Activated CD8-positive, alpha-beta memory T cell treated with anti-CD3 and anti-CD28 coated beads for 36 hours (primary cell): Measurements from ENCODE around the gene HDAC4. TPM values are rescaled to one million over a fixed set of nuclear protein-coding genes. Genes with fewer than 3 reads are reported as not detected.
"Not testable (repeated sequence)": the region's sequence is repeated elsewhere in the genome, so short reads cannot be mapped to it uniquely, and the experiment has no call there.

Experiments
- CTCF ChIA-PET: fragments of 350-600 bp; sonication (Branson Sonifier 250); formaldehyde crosslinking; loops from one replicate; lab custom pipeline; 2021; ENCODE audit warnings: antibody characterized with exemption; lab: Charles Lee
- POLR2A ChIA-PET: fragments of 350-600 bp; sonication (Branson Sonifier 250); formaldehyde crosslinking; loops from one replicate; lab custom pipeline; 2021; ENCODE audit warnings: antibody characterized with exemption; lab: Charles Lee
- total RNA-seq, 2 experiments: library from RNA; stranded (reverse); gene quantifications; one replicate each; pipeline ENCODE4 v1.2.3, GENCODE V29; 2021

HDAC4 gene
- total RNA-seq, 2 experiments from 2014 or later, result 19.7 to 23.5 TPM

GRCh38 chr2:239079671-239080294 lies 321.0 kb downstream of the HDAC4 start:
- ChIA-PET POLR2A (no interaction called here), CTCF (no interaction called here)

DNA sequence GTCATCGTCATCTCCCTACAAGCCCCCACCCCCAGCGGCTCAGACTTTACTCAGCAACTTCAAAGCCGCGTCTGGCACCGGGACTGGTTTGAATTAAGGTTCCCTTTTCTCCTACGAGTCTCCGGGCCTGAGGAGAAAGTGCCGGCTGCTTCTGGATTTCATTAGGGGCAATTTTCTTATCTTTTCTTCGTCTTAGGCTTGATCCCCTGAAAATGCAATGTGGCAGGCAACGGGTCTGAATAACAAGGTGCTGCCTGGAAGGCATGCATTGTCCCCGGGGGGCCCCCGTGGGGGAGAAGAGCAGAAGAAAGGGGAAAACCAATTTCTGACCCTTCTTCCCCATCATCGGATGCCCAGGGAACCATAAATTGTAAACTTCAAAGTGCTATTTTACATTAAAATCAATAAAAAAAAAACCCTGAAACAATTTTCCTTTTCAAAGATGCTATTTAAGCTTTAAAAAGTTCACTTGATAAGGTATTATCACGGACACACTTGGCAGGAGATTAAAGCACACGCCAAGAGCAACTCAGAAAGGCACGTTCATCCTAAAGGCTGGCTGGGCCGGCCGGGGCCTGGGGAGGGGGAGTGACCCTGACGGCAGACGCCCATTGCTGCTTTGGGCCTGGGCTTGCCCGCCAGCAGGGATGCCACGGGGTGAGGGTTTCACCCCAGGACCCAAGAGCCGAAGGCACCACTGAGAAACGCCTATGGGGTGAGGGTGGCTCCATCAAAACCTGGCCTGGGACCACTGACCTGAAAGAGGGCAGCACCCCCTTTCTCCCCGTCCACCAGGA lies 322.5 kb downstream of the HDAC4 start:
- ChIA-PET CTCF (no interaction called here), POLR2A (no interaction called here)

GRCh38 chr2:239077260-239077659 lies 323.6 kb downstream of the HDAC4 start:
- ChIA-PET CTCF (no interaction called here), POLR2A (no interaction called here)

DNA sequence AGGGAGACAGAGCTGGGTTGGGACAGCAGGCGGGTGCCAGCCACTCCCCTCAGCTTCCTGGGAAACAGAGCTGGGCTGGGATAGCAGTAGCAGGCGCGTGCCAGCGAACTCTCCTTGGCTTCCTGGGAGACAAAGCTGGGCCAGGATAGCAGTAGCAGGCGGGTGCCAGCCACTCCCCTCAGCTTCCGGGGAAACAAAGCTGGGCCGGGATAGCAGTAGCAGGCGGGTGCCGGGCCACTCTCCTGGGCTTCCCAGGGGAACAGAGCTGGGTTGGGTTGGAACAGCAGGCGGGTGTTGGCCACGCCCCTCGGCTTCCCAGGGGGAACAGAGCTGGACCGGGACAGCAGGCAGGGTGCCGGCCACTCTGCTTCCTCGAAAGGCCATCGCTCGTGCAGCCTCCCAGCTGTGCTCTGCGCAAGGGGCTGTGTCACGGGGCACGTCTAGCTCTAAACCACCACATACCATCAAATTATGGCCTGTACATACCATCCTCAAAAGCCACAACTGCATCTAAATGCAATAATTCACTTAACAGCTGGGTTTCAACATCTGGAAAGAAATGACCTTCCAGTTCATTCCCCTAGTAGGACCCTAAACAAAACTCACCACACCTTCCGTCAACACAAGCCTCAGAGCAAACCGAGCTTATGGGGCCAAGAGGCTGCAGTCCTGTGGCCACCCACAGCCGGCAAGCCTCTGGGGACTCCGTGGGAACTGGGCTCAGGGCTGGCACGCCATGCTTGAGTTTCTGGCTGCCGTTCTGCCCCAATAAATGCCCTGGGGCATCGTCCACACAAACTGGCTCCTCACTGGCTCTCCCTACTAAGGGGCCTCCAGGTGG lies 324.7 kb downstream of the HDAC4 start:
- CTCF ChIA-PET, result no interaction called here
- POLR2A ChIA-PET, result no interaction called here

GRCh38 chr2:239073745-239074530 lies 326.9 kb downstream of the HDAC4 start:
- ChIA-PET CTCF (no interaction called here), POLR2A (no interaction called here)

DNA sequence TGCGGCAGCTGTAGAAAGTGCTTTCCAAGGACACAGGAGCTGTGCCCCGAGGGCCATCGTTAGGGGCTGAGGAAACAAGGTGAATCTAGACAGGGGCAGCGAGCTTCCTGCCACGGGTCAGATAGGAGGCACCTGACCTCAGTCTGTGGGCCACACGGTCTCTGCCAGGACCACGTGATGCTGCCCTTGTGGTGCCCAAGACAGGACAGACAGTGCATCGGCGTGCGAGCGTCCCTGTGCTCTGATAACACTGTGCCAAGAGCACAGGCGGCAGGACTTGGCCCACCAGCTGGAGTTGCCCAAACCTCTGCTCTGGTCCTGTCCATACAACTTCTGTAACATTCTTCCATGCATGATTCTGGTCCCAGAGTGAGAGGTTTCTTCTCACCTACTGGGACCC lies 327.6 kb downstream of the HDAC4 start:
- CTCF ChIA-PET, result no interaction called here
- POLR2A ChIA-PET, result no interaction called here

DNA sequence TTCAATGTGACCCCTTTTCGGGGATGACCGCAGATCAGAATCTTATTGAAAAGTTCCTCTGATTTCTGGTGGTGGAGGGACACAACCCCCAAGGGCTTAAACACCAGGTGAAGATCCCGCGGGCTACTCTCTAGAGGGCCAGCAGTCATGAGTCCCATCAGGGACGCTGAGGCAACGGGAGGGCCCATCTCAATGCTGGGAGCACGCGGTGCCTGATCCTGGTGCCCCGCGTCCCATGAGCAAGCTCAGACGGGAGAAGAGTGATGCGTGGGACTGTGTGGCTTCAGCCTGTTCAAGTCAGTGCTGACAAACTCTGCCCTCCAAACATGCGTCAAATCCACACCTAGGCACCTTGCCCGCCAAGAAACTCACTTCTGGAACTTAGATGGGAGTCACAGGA lies 328.0 kb downstream of the HDAC4 start:
- CTCF ChIA-PET, result no interaction called here
- POLR2A ChIA-PET, result no interaction called here

GRCh38 chr2:239070466-239070865 lies 330.4 kb downstream of the HDAC4 start:
- ChIA-PET POLR2A (no interaction called here), CTCF (interaction anchor here (0.7 kb wide), 1 partner anchor 274 kb away, joined by 3 read pairs; no protein-coding TSS in a partner anchor)

GRCh38 chr2:239069362-239070333 lies 331.2 kb downstream of the HDAC4 start:
- CTCF ChIA-PET, POLR2A ChIA-PET: not testable (repeated sequence)

DNA sequence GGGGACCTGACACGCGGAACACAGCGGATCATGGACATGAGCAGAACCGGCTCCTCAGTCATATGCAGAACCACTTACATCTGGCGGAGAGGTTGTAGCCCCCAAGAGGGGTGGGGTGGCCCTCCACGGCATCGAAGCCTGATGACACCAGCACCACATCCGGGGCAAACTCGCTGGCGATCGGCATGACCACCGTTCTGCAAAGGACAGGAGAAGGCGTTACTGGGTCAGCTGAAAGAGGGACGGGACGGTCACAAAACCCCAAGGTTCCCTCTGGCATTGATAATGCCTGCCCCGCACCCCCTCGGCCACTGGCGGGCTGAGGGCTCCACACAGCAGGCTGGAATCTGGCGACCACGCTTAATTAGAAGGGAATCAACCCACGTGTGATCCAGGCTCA lies 332.4 kb downstream of the HDAC4 start:
- CTCF ChIA-PET, result no interaction called here
- POLR2A ChIA-PET, result no interaction called here

GRCh38 chr2:239067196-239067865 lies 333.5 kb downstream of the HDAC4 start:
- CTCF ChIA-PET, result no interaction called here
- POLR2A ChIA-PET, result no interaction called here

DNA sequence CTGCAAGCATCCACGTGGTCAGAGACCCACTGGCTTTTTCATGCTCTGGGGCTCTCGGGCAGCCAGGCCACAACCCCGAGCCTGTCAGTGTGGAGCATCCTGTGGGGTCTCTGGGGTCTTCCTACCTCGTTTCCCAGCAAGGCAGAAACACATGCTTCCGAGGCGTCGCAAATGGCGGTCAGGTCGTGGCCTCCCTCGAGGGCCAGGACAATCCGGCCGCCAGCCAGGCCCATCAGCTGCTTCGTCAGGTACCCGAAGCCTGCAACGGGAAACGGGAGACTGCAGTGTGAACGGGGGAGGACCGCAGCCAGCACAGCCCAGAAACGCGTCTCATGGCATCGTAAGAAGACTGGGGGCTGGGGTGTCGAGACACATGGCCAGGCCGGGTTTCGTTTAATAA lies 334.2 kb downstream of the HDAC4 start:
- POLR2A ChIA-PET, result no interaction called here
- CTCF ChIA-PET, result no interaction called here

DNA sequence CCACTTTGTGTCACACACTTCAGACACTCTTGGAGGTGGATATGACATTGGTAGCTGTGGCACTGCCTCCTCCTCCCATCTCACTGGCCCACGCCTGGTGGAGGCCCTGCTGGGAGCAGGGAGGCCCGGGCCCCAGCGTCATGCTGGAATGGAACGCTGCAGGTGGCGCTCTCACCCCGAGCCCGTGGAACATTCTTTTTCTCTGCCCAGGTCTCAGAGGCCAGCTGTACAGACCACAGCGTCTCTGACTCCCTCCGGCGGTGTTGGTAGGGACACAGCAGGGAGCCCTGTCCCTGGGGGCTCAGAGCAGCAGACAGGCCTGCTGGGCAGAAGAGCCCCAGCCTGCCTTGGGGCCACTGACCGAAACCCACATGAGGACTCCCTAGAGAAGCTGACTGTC lies 334.9 kb downstream of the HDAC4 start:
- ChIA-PET POLR2A (no interaction called here), CTCF (no interaction called here)

DNA sequence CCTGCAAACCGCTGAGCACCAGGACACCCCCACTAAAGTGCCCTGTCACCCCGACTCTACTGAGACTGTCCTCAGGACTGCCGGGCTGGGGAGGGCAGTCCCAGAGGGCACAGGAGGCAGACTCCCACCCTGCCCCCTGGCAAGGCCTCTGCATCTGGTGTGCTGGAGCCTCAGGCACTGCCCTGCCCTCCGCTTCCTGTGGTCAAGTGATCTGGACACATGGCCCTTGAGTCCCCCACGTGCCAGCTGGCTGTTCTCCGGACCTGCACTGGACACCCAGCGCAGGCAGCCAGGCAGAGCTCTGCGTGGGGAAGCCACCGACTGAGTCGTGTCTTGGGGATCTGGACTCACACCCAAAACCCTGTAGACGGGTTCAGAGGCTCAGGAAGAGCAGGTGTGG lies 335.3 kb downstream of the HDAC4 start:
- POLR2A ChIA-PET, result no interaction called here

DNA sequence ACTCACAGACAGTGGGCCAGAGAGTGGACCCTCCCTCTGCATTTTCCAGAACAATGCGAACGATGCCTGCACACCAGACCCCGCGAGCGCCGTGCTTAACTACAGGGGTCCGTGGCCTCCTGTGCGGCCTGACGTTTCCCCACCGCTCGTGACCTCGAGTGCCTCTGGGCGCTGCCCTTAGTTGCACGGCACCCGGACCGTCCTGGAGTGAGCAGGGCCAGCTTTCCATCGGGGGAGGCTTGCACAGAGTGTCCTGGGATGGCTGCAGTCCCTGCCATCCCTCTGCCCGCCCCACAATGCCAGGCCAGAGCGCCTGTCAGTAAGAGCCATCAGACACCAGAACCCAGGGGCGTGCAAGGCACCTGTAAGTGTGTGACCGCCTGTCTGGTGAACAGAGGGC lies 335.9 kb downstream of the HDAC4 start:
- CTCF ChIA-PET, result no interaction called here
- POLR2A ChIA-PET, result no interaction called here

More for the DNA sequence above, 335.3 kb downstream of the HDAC4 start:
- CTCF ChIA-PET, result no interaction called here

DNA sequence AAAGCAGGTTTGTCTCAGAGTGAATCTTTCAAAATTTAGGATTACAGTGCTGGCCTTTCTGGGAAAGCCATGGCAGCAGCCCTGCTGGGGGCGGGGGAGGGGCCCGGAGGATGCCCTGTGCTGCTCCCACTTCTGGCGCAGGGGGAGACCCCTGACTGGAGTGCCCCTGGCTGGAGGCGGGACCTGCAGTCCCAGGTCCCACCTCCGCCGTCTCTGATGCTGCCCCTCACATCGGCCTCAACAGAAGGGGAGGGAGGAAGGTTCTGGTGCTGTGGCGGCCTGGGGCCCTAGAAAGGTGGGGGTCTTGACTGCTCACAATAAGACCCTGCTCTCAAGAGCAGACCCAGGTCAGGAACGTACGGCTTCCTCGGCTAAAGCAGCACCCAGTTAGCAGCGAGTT lies 336.6 kb downstream of the HDAC4 start:
- ChIA-PET POLR2A (no interaction called here), CTCF (no interaction called here)

DNA sequence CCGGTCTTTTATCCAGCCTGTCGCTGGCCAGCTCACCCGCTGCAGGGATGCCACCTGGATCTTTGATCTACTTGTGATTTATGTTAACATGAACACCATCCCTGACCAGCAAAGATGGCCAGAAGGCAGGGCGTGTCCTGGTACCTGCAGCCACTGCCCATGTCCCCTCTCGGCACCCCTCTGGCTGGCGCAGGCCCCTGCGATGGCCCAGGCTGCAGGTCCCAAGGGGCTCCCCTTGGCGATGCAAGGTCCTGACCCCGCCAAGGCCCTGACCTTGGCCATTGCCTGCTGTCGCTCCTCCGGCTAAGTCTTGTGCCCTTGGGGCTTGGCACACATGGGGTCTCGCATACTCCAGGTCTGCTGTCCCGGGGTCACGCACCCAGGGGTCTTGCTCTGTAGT lies 338.1 kb downstream of the HDAC4 start:
- POLR2A ChIA-PET, result no interaction called here

More for the DNA sequence above, 338.1 kb downstream of the HDAC4 start:
- CTCF ChIA-PET, result interaction anchor here (1.0 kb wide), 1 partner anchor 55 kb away, joined by 3 read pairs; no protein-coding TSS in a partner anchor
